Activated CD4-positive, alpha-beta T cell treated with anti-CD3 and anti-CD28 coated beads, Interleukin-2, Interleukin-4, amounts not matched to agents 100 ng/mL and 50 ng/mL, durations not matched to agents 16 hours and 8 hours (primary cell): ENCODE measurements around the gene DDX52.

Source experiments
- DNase-seq: peaks from one replicate; pipeline ENCODE4 v3.0.0-alpha.2; 2020; ENCODE audit warnings: low spot score

The DDX52 gene

GRCh38 chr17:37574427-37574826, 68.8 kb downstream of the DDX52 start:
- DNase-seq, result no peak

GRCh38 chr17:37571674-37572073, 71.6 kb downstream of the DDX52 start:
- no peak for DNase-seq

- no peak for DNase-seq
These were observed 72.6 kb downstream of the DDX52 start for GRCh38 chr17:37570527-37571093.

GRCh38 chr17:37568350-37569053, 74.7 kb downstream of the DDX52 start:
- DNase-seq, result no peak

- no peak for DNase-seq
These were observed 75.7 kb downstream of the DDX52 start for GRCh38 chr17:37567538-37567937.

- no peak for DNase-seq
These were observed 76.1 kb downstream of the DDX52 start for GRCh38 chr17:37567137-37567536.

- no peak for DNase-seq
These were observed 79.0 kb downstream of the DDX52 start for GRCh38 chr17:37564252-37564651.

- no peak for DNase-seq
These were observed 81.1 kb downstream of the DDX52 start for GRCh38 chr17:37562016-37562745.
